Gastroesophageal sphincter (tissue), 4 donors: ENCODE measurements around the gene AKAP12. TPM values are rescaled to one million over a fixed set of nuclear protein-coding genes. Genes with fewer than 3 reads are reported as not detected.

ENCODE experiments used
- ATAC-seq: fragments of 150-250 bp; one replicate; pipeline ENCODE4 v1.9.1; 2016; ENCODE audit warnings: mild to moderate bottlenecking, moderate library complexity
- H3K27ac ChIP-seq, 4 donors: fragments of 200-600 bp; sonication (generic) in 3 of 4; 1 replicate in 3 of 4; 2 replicates in 1 of 4; pipeline ENCODE4 v1.5.1; 2016 to 2019
- H3K27me3 ChIP-seq: fragments of 200-600 bp; sonication (generic); one replicate; pipeline ENCODE4 v1.5.1; 2019
- H3K36me3 ChIP-seq, 2 donors: fragments of 200-600 bp; sonication (generic); one replicate each; pipeline ENCODE4 v1.5.1; 2019; ENCODE audit warnings: control low read depth in 1 of 2
- H3K4me1 ChIP-seq, 3 donors: fragments of 200-600 bp; sonication (generic); 1 replicate in 2 of 3; 2 replicates in 1 of 3; pipeline ENCODE4 v1.5.1; 2016 to 2019; ENCODE audit warnings: control low read depth in 2 of 3
- H3K4me3 ChIP-seq, 2 donors: fragments of 200-600 bp; sonication (generic); one replicate each; pipeline ENCODE4 v1.5.1; 2019; ENCODE audit warnings: mild to moderate bottlenecking in 1 of 2, moderate library complexity in 1 of 2
- H3K9me3 ChIP-seq, 3 donors: fragments of 200-600 bp; sonication (generic); one replicate each; pipeline ENCODE4 v1.5.1; 2017 to 2019; ENCODE audit warnings: control low read depth in 2 of 3
- CTCF ChIP-seq, 4 experiments: fragments of 200-600 bp in 2 of 4; fragments of 450-650 bp in 2 of 4; sonication (generic) in 1 of 4; IDR thresholded peaks; one replicate each; pipeline ENCODE4 v1.5.1; 2017 to 2019; ENCODE audit warnings: antibody characterized with exemption in 4 of 4, mild to moderate bottlenecking in 2 of 4, moderate library complexity in 2 of 4
- EP300 ChIP-seq: sonication (generic); formaldehyde crosslinking; IDR thresholded peaks from one replicate; pipeline ENCODE4 v1.6.1; 2017; ENCODE audit warnings: antibody characterized with exemption, mild to moderate bottlenecking
- POLR2A ChIP-seq, 2 donors: fragments of 450-650 bp; IDR thresholded peaks; one replicate each; pipeline ENCODE4 v1.6.1; 2017; ENCODE audit warnings: antibody characterized with exemption in 2 of 2, mild to moderate bottlenecking in 2 of 2, moderate library complexity in 1 of 2
- POLR2AphosphoS5 ChIP-seq: sonication (generic); formaldehyde crosslinking; IDR thresholded peaks from one replicate; pipeline ENCODE4 v1.6.1; 2017; ENCODE audit warnings: antibody characterized with exemption
- WGBS, 2 donors: methylation state at CpG; one replicate each; pipeline ENCODE4 v1.1.5; 2018; ENCODE audit warnings: low coverage in 1 of 2; 5-methylcytosine and 5-hydroxymethylcytosine counted together
- total RNA-seq, 4 donors: library from RNA; depleted of rRNA; stranded (reverse); fragments of >200 nt; gene quantifications; one replicate each; pipeline ENCODE4 v1.1.0, GENCODE V29; 2016

AKAP12 gene
- total RNA-seq, 4 donors from 2014 or later: 150 to 245 (median 185) TPM

GRCh38 chr6:151389618-151390275 lies 150.0 kb downstream of the AKAP12 start:
- ATAC-seq: peak; percentile 15
- peaks cover 7 to 63% (median 17%) of the 10 kb centered on the region in 3 donors for H3K4me1 ChIP-seq
- peak overlapping the region; percentile 97 to 100 (median 99) for H3K27ac ChIP-seq

DNA sequence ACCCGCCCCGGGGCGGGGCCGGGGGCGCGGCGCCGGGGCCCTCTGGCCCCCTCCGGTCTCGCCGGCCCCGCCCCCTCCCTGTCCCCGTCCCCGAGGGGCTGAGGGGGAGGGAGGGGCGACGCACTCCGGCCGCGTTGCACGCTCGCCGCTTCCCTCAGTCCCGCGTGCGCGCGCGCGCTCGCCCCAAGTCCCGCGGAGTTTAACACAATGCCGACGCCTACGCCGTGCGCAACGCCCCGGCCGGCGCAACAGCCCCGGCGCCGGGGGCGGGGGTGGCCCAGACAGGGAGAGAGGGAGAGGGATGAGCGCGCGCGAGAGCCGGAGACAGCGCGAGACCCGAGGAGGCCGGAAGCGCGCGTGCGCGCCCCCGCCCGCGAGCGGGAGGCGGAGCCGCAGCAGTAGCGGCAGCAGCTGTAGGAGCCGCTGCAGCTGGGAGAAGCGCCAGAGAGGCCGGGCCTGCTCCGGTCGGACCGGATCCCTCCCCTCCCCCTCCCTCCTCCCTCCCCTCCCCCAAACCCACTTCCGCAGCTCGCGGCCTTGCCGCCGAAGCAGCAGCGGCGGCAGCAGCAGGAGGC lies 150.6 kb downstream of the AKAP12 start:
- TF ChIP-seq POLR2AphosphoS5 (peak; percentile 84), CTCF (IDR thresholded peaks at IDR 0.05) (peak in 1 of 4 experiments; percentile 5), EP300 (no peak), POLR2A (IDR thresholded peaks at IDR 0.05) (peak; percentile 68 to 73)
- H3K9me3 ChIP-seq: no peaks in the 10 kb centered on the region
- no peaks in the 10 kb centered on the region for H3K27me3 ChIP-seq
- ATAC-seq: peak; percentile 93
- H3K4me3 ChIP-seq: peak overlapping the region; percentile 94 to 100
- peak overlapping the region; percentile 97 to 100 (median 99) for H3K27ac ChIP-seq
- peaks cover 7 to 63% (median 17%) of the 10 kb centered on the region in 3 donors for H3K4me1 ChIP-seq
- WGBS, 2 donors: 0% methylated on average over 9 of the region's 79 CpGs; no CpG with 5 or more reads in 1 of the 2 donors
- H3K36me3 ChIP-seq: no peaks in the 10 kb centered on the region

More at GRCh38 chr6:151389618-151390275, 150.0 kb downstream of the AKAP12 start:
- H3K36me3 ChIP-seq: no peaks in the 10 kb centered on the region
- peak overlapping the region; percentile 94 to 100 for H3K4me3 ChIP-seq
- TF ChIP-seq POLR2A (IDR thresholded peaks at IDR 0.05) (peak; percentile 50 to 77), POLR2AphosphoS5 (peak; percentile 55), CTCF (IDR thresholded peaks at IDR 0.05) (no peak)
- H3K27me3 ChIP-seq: no peaks in the 10 kb centered on the region
- H3K9me3 ChIP-seq: no peaks in the 10 kb centered on the region
- 0% methylated on average over 3 to 15 of the region's 54 CpGs for WGBS, 2 donors

DNA sequence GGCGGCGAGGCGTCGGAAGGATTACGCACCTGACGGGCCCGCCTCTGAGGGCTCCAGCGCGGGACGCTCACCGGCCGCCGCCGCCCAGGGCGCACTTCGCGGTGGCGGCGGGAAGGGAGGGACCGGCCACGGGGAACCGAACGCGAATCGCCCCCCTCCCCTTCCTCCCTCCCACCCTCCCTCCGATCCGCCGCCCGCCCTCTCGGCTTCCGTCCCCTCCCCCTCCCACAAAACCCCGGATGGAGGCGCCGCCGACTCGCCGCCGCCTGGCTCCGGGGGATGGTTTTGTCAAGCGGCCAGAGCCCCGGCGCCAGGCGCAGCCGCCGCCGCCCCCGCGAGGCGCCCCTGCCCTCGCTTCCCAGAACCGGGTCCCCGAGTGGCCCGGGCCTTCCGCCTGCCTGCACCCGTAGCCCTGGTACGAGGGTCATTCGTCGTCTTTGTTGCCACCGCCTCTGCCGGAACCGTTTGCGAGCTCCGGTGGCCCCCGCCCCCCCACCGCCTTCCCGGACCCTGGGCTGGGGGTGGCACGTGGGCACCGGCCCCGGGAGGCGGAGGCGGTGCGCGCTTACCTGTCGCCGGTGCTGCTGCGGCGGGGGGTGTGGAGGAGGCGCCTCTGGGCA lies 151.2 kb downstream of the AKAP12 start:
- peak overlapping the region; percentile 94 to 100 for H3K4me3 ChIP-seq
- no CpG with 5 or more reads among the region's 78 CpGs for WGBS, 2 donors
- ATAC-seq: peak; percentile 26
- no peaks in the 10 kb centered on the region for H3K27me3 ChIP-seq
- peak; percentile 0 for TF ChIP-seq POLR2AphosphoS5
- peak; percentile 21 to 34 for TF ChIP-seq POLR2A (IDR thresholded peaks at IDR 0.05)
- TF ChIP-seq EP300: no peak
- peak in 1 of 4 experiments; percentile 17 for TF ChIP-seq CTCF (IDR thresholded peaks at IDR 0.05)
- H3K4me1 ChIP-seq: peaks cover 7 to 66% (median 17%) of the 10 kb centered on the region in 3 donors
- H3K36me3 ChIP-seq: no peaks in the 10 kb centered on the region
- no peaks in the 10 kb centered on the region for H3K9me3 ChIP-seq
- peak overlapping the region; percentile 97 to 100 (median 99) for H3K27ac ChIP-seq

GRCh38 chr6:151391471-151392413 lies 152.0 kb downstream of the AKAP12 start, which contains the start of gene ZBTB2:
Gene ZBTB2, minus strand, starts transcription at chr6:151391559. Its CDS starts 17,922 bp downstream, at chr6:151373637.
- Histone ChIP-seq H3K4me3 (peak within 1 kb of the TSS; percentile 94 to 100), H3K36me3 (no peaks in the 10 kb centered on the region), H3K9me3 (no peaks in the 10 kb centered on the region), H3K4me1 (peaks cover 7 to 74% (median 17%) of the 10 kb centered on the region in 3 donors), H3K27ac (peak within 1 kb of the TSS; percentile 97 to 100 (median 99)), H3K27me3 (no peaks in the 10 kb centered on the region)
- peak; percentile 9 for ATAC-seq
- peak; percentile 25 for TF ChIP-seq POLR2AphosphoS5
- TF ChIP-seq CTCF (IDR thresholded peaks at IDR 0.05): no peak
- 0 to 6% methylated on average over 11 of the region's 57 CpGs for WGBS, 2 donors
